ENCODE data around the gene ADARB2.

DNA sequence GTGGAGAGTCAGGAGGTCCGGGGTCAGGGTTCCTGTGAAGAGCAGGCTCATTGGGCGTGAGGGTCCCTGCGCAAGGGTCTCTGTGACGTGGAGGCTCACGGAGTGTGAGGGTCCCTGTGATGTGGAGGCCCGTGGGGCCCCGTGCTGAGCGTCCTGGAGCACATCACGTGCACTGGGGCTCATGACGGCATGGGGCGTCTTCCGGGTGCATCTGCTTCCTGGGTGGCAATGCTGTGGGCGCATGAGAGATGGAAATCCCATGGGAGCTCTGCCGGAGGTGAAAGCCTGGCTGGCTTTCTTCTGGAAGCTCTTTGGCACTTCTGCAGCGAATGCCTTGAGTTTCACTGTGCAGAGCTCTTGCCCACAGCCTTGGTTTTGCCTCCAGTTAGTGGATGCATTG lies 609.7 kb downstream of the ADARB2 start:
- no peak for TF ChIP-seq EZH2 (IDR thresholded peaks at IDR 0.05; ENCODE audit: borderline replicate concordance, control insufficient read depth, low read depth, low read length)
- TF ChIP-seq SIN3A (IDR thresholded peaks at IDR 0.05; ENCODE audit: low read depth, low read length): no peak
- TF ChIP-seq, protein P1, sequence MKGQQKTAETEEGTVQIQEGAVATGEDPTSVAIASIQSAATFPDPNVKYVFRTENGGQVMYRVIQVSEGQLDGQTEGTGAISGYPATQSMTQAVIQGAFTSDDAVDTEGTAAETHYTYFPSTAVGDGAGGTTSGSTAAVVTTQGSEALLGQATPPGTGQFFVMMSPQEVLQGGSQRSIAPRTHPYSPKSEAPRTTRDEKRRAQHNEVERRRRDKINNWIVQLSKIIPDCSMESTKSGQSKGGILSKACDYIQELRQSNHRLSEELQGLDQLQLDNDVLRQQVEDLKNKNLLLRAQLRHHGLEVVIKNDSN (IDR thresholded peaks at IDR 0.05; ENCODE audit: borderline replicate concordance, extremely low read length, insufficient read depth, low read depth, low read length): no peak
- no peak for TF ChIP-seq RAD21 (IDR thresholded peaks at IDR 0.05; ENCODE audit: insufficient read depth, low read depth, low read length)
- TF ChIP-seq CBX5 (IDR thresholded peaks at IDR 0.05; ENCODE audit: low read depth): no peak
- TF ChIP-seq, protein P2, sequence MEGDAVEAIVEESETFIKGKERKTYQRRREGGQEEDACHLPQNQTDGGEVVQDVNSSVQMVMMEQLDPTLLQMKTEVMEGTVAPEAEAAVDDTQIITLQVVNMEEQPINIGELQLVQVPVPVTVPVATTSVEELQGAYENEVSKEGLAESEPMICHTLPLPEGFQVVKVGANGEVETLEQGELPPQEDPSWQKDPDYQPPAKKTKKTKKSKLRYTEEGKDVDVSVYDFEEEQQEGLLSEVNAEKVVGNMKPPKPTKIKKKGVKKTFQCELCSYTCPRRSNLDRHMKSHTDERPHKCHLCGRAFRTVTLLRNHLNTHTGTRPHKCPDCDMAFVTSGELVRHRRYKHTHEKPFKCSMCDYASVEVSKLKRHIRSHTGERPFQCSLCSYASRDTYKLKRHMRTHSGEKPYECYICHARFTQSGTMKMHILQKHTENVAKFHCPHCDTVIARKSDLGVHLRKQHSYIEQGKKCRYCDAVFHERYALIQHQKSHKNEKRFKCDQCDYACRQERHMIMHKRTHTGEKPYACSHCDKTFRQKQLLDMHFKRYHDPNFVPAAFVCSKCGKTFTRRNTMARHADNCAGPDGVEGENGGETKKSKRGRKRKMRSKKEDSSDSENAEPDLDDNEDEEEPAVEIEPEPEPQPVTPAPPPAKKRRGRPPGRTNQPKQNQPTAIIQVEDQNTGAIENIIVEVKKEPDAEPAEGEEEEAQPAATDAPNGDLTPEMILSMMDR (IDR thresholded peaks at IDR 0.05 in 2 of 3, conservative IDR thresholded peaks at IDR 0.05 in 1 of 3; ENCODE audit: control insufficient read depth in 2 of 3, extremely low read depth in 1 of 3, insufficient read depth in 1 of 3, low read depth in 3 of 3, low read length in 3 of 3): no peak
- no peak for TF ChIP-seq EP300 (IDR thresholded peaks at IDR 0.05; ENCODE audit: borderline replicate concordance in 1 of 2, control insufficient read depth in 1 of 2, low read depth in 2 of 2, low read length in 2 of 2)
- no peak for TF ChIP-seq JUND (IDR thresholded peaks at IDR 0.05; ENCODE audit: low read depth, low read length)
- TF ChIP-seq SMAD1 (IDR thresholded peaks at IDR 0.05; ENCODE audit: low read depth, partially characterized antibody): no peak
- TF ChIP-seq, protein P3, sequence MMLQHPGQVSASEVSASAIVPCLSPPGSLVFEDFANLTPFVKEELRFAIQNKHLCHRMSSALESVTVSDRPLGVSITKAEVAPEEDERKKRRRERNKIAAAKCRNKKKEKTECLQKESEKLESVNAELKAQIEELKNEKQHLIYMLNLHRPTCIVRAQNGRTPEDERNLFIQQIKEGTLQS (IDR thresholded peaks at IDR 0.05; ENCODE audit: borderline replicate concordance, extremely low read depth, low read depth, low read length): no peak
- no peak for TF ChIP-seq CHD4 (IDR thresholded peaks at IDR 0.05)
- no peak for TF ChIP-seq FOXM1 (IDR thresholded peaks at IDR 0.05; ENCODE audit: low read depth, low read length)
- TF ChIP-seq SUZ12 (IDR thresholded peaks at IDR 0.05; ENCODE audit: unreplicated experiment): no peak

All from GM12878 (cell line).